OCI-LY3 (cell line): Measurements from ENCODE around the gene KAZN.

ENCODE experiments used
- EZH2phosphoT487 ChIP-seq: fragments of 200-600 bp; shearing (Covaris generic); IDR thresholded peaks from 2 replicates; pipeline ENCODE4 v1.6.1; 2018; ENCODE audit warnings: antibody characterized with exemption, mixed run types, low read depth
- TF ChIP-seq, protein P1 (sequence below): fragments of 200-600, 300-600 bp; sonication (generic); IDR thresholded peaks from 2 replicates; pipeline ENCODE4 v1.5.1; 2014; ENCODE audit warnings: antibody characterized with exemption, low read length, low read depth

GRCh38 chr1:14666373-14666772 lies 67.9 kb downstream of the KAZN start:
- no peak for TF ChIP-seq EZH2phosphoT487
- TF ChIP-seq, protein P1, sequence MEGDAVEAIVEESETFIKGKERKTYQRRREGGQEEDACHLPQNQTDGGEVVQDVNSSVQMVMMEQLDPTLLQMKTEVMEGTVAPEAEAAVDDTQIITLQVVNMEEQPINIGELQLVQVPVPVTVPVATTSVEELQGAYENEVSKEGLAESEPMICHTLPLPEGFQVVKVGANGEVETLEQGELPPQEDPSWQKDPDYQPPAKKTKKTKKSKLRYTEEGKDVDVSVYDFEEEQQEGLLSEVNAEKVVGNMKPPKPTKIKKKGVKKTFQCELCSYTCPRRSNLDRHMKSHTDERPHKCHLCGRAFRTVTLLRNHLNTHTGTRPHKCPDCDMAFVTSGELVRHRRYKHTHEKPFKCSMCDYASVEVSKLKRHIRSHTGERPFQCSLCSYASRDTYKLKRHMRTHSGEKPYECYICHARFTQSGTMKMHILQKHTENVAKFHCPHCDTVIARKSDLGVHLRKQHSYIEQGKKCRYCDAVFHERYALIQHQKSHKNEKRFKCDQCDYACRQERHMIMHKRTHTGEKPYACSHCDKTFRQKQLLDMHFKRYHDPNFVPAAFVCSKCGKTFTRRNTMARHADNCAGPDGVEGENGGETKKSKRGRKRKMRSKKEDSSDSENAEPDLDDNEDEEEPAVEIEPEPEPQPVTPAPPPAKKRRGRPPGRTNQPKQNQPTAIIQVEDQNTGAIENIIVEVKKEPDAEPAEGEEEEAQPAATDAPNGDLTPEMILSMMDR, result no peak
